ENCODE data around the gene DCAF5.

GRCh38 chr14:69044965-69045555 is 107.9 kb downstream of the DCAF5 start:
- TF ChIP-seq, protein P1, sequence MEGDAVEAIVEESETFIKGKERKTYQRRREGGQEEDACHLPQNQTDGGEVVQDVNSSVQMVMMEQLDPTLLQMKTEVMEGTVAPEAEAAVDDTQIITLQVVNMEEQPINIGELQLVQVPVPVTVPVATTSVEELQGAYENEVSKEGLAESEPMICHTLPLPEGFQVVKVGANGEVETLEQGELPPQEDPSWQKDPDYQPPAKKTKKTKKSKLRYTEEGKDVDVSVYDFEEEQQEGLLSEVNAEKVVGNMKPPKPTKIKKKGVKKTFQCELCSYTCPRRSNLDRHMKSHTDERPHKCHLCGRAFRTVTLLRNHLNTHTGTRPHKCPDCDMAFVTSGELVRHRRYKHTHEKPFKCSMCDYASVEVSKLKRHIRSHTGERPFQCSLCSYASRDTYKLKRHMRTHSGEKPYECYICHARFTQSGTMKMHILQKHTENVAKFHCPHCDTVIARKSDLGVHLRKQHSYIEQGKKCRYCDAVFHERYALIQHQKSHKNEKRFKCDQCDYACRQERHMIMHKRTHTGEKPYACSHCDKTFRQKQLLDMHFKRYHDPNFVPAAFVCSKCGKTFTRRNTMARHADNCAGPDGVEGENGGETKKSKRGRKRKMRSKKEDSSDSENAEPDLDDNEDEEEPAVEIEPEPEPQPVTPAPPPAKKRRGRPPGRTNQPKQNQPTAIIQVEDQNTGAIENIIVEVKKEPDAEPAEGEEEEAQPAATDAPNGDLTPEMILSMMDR (IDR thresholded peaks at IDR 0.05), result no peak
- no peak for TF ChIP-seq POLR2A (IDR thresholded peaks at IDR 0.05)

Measured in ovary (tissue), 3 donors.